HG02642 (cell line): ENCODE measurements around the gene TYW5.
A peak's percentile ranks its signal among the peaks of the same experiment; 100 is the strongest.

ENCODE experiments used
- ATAC-seq: cut with Tn5 transposase; IDR thresholded peaks from one replicate; pipeline ENCODE4 v1.9.1; 2021; ENCODE audit warnings: mild to moderate bottlenecking; ENCODE audit not compliant: unreplicated experiment, poor library complexity

Gene TYW5

DNA sequence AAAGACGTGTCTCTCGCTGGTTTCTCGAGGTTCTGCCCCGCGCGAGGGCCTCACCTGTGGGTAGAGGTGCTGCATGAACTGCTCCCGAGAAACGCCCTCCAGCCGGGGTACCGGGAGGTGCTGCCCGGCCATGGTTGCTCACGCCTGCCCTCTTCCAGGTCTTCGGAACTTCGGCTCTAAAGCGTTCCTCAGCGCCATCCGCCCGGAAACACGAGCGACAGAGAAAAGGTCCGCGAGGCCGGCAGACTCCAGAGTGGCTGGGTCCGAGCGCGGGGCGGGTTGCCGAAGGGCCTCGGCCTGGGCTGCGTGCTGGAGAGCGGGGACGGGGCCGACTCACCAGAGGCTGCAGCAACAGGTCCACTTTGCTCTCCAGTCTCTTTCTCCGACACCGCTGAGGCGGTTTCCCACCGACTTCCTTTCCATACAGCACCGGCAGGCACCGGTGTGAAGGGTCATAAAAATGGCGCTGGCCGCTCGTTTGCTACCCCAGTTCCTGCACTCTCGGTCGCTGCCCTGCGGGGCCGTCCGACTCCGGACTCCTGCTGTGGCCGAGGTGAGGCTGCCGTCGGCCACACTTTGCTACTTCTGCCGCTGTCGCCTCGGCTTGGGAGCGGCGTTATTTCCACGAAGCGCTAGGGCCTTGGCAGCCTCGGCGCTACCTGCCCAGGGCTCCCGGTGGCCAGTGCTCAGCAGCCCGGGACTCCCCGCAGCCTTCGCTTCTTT, at the start of gene TYW5, which contains the start of gene MAIP1:
Gene TYW5 (minus strand): TSS at position 153 of the 723 bp plus-strand sequence. CDS start 21 bp downstream, at position 132.
Gene MAIP1 (plus strand): TSS at position 244 of the 723 bp plus-strand sequence. CDS start 217 bp downstream, at position 461.
- peak; percentile 88 for ATAC-seq

DNA sequence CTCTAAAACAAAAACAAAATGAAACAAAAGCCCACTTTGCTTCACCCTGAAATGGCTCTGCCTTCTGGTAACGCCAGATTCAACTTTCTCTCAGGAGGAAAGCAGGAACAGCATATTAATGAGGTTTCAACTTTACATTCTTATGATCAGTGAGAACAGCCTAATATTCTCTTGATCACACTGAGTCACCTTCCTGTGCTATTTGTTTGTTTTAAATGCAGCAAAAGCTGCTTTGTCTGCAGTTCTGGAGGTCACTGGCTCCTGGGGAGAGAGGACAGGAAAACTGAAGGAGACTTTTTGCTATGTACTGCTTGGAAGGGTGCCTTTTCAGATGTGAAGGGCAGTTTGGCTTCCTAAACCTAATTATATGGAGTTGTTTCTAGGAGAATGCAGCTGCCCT, 48.2 kb upstream of the TYW5 start:
- no peak for ATAC-seq

GRCh38 chr2:200000444-200001163, 45.3 kb upstream of the TYW5 start:
- ATAC-seq, result no peak

GRCh38 chr2:199999166-199999565, 43.9 kb upstream of the TYW5 start:
- ATAC-seq, result no peak

GRCh38 chr2:199997296-199997695, 42.0 kb upstream of the TYW5 start:
- no peak for ATAC-seq

- no peak for ATAC-seq
Observed at GRCh38 chr2:199994896-199995295, 39.6 kb upstream of the TYW5 start.

DNA sequence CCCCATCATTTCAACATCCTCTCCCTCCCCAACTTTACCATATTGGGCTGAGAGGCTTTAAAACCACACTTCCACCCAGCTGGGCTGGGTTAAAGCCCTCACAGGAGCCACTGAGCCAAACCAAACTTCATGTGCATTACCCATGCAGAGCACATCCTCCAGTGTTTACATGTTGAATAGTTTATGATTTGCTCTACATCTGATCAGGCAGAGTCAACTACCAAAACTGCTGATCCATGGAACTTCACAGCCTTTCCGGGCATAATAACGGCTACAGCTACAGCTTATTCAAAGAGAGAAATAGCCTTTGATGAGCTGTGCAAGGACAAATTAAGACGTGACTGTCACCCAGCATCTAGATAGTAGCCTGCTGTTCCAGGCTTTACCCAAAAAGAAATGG, 39.1 kb upstream of the TYW5 start:
- ATAC-seq, result no peak

DNA sequence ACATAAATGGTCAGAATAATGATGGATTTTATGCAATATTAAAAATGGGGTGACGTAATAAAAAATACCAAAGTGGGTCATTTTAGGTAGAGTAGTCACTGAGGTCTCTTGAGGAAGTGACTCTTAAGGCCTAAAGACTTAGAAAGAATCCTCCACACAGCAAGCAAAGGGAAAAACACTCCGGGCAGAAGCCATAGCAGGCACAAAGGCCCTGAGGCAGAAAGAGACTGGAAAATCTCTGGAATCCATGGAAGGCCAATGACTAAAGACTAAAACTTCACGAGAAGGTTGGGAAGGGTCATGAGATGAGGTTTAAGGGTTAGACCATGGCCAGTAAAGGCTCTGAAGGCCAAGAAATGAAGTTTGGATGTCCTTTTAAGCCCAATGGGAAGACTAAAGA, 37.0 kb upstream of the TYW5 start:
- ATAC-seq, result no peak

DNA sequence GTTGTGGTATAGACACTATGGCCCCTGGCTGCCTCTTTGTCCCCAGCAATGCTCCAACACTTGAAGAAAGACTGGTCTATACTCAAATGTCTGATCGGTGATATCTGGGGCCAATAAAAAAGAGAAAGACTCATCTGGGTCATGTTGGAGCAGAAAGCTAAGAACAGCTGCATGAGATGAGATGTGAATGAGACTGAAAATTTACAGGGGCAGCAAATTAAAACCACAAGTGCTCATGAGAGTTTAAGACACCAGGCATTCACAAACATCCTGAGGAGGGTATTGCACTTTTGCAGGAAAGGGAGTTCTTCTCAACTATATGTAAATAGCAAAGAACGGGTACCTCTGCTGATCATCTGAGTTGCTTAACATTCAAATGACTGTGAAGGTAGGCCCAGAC, 36.4 kb upstream of the TYW5 start:
- no peak for ATAC-seq

DNA sequence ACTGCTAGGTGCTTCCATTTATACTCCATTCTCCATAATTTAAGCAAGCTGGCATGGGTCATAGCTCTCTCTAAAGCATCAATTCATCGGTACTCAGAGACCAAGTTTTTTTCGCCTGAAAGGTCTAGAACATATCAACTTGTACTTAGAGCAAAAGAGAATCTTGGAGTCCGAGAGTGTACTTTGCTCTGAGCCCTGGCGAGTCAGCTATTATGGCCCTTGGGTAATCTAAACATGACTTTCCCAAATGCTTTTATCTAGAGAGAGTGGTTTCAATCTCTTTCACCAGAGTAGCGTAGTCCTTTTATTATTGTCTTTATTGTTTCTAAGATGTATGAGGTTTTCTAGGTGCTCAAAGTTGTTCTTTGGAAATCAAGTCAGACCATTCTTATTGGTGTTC, 34.5 kb upstream of the TYW5 start:
- ATAC-seq, result no peak

- ATAC-seq, result no peak
Observed at GRCh38 chr2:199988151-199988550, 32.9 kb upstream of the TYW5 start.

GRCh38 chr2:199987586-199987985, 32.3 kb upstream of the TYW5 start:
- no peak for ATAC-seq

DNA sequence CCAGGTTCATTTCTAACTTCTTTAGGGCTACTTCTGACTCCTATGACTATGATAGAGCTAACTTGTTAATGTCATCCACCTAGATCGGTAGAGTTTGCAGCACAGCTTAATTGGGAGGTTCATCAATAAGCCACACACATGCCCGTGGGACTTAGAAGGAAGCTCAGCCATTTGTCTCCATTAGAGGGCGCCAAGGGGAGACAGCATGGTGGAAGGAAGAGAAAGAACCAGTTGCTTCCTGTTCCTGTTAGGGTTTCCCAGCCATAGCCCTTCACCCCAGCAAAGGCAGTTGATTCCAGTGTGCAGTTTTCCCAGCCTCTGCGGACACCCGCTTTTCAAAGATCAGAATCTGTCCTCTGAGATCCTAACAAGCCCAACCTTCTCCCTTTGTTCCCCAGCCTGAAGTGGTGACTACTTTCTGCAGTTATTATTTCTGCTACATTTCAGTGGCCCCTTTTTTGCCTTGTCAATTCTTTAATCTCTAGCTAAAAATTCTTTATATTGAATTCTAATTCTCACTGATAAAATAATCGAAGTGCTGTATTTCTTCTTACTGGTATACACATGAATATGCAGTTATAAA, 30.4 kb upstream of the TYW5 start:
- peak; percentile 82 for ATAC-seq

DNA sequence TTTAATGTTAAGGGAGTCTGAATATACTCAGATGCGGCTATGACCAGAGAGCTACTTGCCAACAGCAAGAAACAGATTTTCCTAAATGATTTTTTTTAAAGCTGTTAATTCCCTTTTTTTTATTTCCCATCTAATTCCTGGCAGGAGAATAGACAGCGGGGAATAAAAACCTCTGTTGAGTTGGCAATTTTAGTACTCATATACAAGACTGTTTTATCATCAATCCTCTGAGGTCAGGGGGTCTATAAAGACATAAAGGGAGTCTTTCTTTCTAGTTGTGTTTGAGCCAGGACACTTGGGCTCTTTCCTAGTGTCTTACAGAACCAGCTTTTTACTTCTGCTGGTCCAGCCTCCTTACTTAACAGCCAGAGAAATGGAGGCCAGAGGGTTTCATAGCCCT, 29.5 kb upstream of the TYW5 start:
- no peak for ATAC-seq

GRCh38 chr2:199984159-199984558, 28.9 kb upstream of the TYW5 start:
- ATAC-seq, result no peak

DNA sequence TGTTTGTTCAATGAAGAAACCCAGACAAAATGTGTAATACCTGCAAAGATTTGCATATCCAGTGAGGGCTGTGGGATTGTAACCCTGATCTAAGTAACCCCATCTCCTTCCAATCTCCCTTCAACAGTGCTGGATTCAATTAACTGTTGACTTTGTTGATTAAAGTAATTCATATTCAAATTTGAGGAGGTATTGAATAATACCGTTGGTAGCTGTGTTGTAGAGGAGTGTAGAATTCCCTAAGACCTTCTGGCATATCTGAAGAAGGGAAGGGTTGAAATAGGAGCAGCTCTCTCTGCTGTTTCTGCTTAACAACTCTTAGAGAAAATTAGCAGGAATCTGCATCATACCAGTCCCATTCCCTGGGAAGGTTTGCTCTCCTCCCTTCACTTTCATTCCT, 28.2 kb upstream of the TYW5 start:
- ATAC-seq, result no peak

DNA sequence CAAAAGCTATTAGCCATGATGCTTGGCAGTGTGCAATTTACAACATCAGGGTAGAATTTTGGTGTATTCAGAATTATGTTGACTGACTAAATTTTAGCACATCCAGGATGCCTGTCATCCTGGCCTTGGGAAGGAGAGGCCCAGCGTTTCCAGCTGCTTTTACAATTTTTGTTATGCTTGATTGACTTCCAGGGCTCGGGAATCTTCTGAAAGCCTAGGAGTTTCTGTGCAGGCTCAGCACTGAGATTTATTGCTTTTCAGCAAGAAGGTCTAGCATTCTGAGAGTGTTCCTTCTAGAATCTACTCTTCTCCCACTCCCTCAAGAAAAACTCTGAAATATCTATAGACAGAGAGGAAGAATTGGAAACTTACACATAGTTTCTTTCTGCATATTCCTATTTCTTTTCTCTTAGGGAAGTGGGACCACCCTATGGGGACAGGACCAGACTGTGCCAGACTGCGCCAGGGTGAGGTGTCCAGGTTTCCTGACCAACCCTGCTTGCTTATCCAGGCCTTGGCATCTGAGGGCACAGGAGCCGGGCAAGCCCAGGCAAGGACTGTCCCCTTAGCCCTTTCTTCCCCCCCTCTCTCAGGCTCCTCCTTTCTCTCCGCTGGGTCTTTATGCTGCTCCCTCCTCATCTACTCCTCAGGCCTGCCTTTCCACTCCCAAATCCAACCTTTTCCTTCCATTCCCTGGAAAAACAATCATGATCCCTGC, 27.0 kb upstream of the TYW5 start:
- no peak for ATAC-seq

DNA sequence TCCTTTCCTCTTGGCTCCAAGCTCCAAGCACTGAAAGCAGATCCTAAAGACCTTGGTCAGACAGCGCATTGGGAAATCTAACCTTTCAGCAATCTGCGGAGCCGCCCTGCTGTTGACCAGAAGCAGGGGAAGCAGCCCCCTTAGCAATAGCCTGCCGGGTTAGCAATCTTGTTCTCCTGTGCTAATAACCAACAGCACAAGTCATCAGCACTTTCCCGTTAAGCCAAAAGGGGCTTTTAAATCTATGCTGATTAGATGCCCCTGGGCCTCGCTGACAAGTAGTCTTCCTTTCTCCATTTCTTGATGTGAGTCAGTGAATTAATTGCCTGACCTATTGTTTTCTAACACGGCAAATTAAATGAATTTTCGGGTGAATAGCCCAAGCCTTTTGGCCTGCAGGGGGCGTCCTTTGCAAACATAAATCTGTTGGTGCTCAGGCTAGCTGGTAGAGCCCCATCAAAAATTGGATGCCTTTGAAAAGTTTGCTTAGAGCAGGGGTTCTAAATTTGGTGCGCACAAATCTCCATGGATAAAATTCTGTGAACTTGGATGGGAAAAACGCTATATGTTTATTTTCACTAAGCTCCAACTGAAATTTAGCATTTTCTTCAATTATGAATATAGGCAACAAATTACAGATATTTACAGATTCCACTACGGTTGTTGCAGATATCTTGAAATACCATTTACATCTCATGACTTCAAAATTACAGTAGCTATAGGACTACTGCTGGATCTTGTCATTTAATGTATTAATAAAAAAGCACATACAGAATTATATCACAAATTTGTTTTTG, 24.7 kb upstream of the TYW5 start:
- ATAC-seq, result peak; percentile 39

DNA sequence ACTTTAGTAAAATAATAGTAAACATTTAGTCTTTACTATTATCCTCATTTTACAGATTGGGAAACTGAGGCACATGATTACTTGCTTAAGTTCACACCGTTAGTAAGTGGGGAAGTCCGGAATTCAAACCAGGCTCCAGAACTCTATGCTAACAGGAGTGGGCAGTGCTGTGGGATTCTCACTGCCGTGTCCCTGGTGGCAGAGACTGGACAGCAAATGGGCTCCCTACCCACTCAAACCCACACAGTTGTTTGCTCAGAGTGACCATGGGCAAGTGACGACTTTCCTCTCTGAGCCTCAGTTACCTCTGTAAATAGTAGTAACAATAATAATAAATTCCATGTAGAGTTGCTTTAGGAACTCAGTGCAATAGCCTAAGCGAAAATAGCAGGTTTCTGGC, 24.1 kb upstream of the TYW5 start:
- no peak for ATAC-seq

DNA sequence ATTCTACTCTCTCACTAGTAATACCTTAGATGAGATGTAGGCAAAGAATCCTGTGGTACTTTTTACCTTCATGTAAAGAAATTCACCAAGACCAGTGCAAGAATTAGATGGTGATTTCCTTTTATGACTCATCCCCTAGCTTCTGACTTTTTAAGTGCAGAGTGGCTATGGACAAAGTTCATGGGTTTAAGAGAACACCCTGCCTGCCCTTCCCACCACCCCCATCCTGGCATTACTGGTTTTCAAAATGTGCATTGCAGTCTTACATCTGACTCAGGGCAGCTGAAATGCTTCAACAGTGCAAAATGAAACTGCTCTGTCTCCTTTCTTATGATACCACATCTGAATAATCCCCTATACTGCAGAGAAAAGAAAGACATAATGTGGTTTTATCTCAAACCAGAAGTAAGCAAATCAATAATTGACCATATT, 22.7 kb upstream of the TYW5 start:
- peak; percentile 69 for ATAC-seq
